Stimulated activated effector memory CD8-positive, alpha-beta T cell treated with anti-CD3 and anti-CD28 coated beads, Interleukin-12 subunit alpha, Interleukin-12 subunit beta, amount 100 ng/mL, for 72 hours (primary cell): ENCODE results near the gene UBE2S.
A peak's percentile ranks its signal among the peaks of the same experiment; 100 is the strongest.

Experiments used
- ATAC-seq: fragments of 150-1000 bp; cut with Tn5 transposase; 2 replicates; pipeline ENCODE4 v1.10.0; 2021
- DNase-seq, 2 donors: peaks; one replicate each; pipeline ENCODE4 v3.0.0; 2021 to 2022; ENCODE audit warnings: low spot score in 2 of 2
- H3K27ac Mint-ChIP-seq: one replicate; pipeline ENCODE4 v1.8.0; 2022; ENCODE audit warnings: mild to moderate bottlenecking, mixed read lengths
- H3K36me3 Mint-ChIP-seq: one replicate; pipeline ENCODE4 v1.8.0; 2022; ENCODE audit warnings: mild to moderate bottlenecking, mixed read lengths
- H3K4me1 Mint-ChIP-seq: one replicate; pipeline ENCODE4 v1.8.0; 2022; ENCODE audit warnings: mixed read lengths
- H3K4me3 Mint-ChIP-seq: one replicate; pipeline ENCODE4 v1.8.0; 2022; ENCODE audit warnings: mild to moderate bottlenecking, mixed read lengths
- H3K9me3 Mint-ChIP-seq: one replicate; pipeline ENCODE4 v1.8.0; 2022; ENCODE audit warnings: mixed read lengths

Gene UBE2S

DNA sequence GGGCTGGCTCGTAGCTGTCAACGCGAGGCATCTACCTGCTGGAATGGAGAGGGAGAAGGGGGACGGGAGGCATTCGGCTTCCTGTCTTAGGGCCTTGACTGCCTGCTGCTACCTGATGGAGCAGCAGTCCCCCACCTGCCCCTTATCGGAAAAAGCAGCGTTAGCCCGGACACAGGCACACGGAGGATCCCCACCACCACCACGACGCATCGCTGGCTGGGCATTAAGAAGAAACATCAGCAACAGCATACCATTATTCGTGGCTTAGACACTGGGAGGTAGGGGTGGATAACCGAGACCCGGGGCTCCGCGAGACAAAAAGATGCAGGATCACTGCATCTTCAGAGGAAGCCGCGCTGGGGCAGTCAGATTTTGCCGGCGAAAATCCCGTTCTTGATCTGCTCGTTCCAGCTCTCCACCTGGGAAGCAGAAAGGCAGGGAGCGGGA is 54.2 kb downstream of the UBE2S start:
- Mint-ChIP-seq H3K27ac (no peak overlapping the region), H3K4me1 (peaks cover 33% of the 10 kb centered on the region), H3K9me3 (no peaks in the 10 kb centered on the region), H3K4me3 (peak overlapping the region; percentile 68), H3K36me3 (peaks cover 13% of the 10 kb centered on the region)
- ATAC-seq (peak; percentile 1), DNase-seq (no peak)

DNA sequence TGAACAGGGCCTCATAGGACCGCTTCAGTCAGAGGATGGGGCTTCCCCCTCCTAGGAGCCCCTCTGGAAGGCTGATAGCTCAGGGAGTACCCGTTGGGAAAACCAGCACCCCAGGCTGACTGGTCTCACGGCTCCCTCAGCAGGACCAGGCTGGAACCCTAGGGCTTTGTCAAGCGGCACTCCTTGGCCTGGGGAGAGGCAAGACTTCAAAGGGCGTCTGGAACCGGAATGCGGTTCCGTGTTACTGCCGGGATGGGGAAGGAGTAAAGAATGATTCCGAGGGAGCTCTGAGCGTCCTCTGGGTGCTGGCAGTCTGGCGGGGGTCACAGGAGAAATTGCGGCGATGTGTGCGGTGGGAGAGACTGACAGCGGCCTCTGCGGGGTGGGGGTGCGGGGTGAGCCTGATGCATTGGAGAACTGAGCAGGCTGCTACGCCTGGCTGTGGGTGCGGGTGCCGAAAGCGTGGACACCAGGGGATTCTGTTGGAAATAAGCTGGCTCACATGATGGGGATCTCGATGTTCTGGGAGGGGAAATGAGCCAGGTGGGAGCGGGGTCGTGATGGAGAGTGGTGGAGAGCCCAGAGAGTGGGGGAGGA is 54.9 kb downstream of the UBE2S start:
- H3K9me3 Mint-ChIP-seq: no peaks in the 10 kb centered on the region
- no peak overlapping the region for H3K27ac Mint-ChIP-seq
- H3K4me3 Mint-ChIP-seq: peak overlapping the region; percentile 68
- ATAC-seq (no peak), DNase-seq (no peak)
- peaks cover 13% of the 10 kb centered on the region for H3K36me3 Mint-ChIP-seq
- H3K4me1 Mint-ChIP-seq: peaks cover 33% of the 10 kb centered on the region

DNA sequence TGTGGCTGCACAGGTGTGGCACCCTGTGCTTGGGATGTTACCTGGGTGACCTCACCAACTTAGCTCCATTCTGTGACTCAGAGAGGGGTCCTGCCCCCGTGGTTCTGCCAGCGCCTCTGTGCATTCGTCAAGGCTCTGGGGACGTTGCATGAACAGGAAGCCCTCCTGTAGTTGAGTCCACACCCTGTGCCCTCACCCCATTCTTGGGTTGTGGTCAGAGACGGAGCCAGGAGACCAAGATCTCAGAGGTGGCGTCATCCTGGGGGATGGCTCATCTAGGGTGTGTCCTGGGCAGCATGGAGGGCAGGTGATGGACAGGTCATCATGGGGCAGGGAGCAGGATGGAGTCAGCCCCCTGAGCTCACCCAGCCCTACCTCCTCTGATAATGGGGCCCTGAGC is 55.5 kb downstream of the UBE2S start:
- Mint-ChIP-seq H3K4me3 (peak overlapping the region; percentile 68), H3K9me3 (no peaks in the 10 kb centered on the region), H3K27ac (no peak overlapping the region), H3K4me1 (peaks cover 33% of the 10 kb centered on the region), H3K36me3 (peaks cover 13% of the 10 kb centered on the region)
- ATAC-seq (peak; percentile 41), DNase-seq (no peak)

DNA sequence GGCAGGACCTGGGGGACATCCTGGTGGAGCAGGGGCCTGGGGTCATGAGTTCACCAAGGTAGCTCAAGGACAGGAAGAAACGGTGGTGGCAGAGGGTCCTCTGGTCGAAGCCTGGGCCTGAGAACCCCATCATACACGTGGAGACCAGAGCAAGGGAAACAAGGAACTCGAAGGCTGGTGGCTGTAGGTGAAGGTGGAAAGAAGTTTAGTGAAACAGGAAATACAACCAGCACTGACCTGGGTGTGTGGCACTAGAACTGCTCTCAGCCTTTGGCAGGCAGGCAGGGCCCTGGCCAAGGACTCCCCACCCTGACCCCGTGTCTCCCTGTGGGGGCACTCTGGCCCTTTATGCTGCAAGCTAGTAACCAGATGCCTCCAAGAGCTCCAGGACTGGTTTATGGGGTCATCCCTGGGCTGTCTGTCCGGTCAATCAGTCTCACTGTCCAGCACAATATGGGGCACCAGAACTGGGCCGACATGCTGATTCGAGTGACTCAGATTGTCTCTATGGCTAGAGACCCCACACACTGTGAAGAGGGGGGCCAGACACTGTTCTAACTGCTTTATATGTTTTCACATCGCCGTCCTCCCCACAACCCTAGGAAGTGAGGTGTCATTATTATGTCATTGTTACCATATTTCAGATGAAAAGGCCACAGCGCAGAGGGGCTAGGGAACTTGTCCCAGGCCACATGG is 56.8 kb downstream of the UBE2S start:
- H3K27ac Mint-ChIP-seq: no peak overlapping the region
- no peak for ATAC-seq
- no peak overlapping the region for H3K4me3 Mint-ChIP-seq

More for the DNA sequence above, 56.8 kb downstream of the UBE2S start:
- Mint-ChIP-seq H3K36me3 (peaks cover 13% of the 10 kb centered on the region), H3K9me3 (no peaks in the 10 kb centered on the region), H3K4me1 (peaks cover 33% of the 10 kb centered on the region)
- DNase-seq: no peak
